ENCODE results near the gene HLF. TPM values are rescaled to one million over a fixed set of nuclear protein-coding genes. Genes with fewer than 3 reads are reported as not detected.

The HLF gene
- total RNA-seq, 3 donors from 2014 or later = 1.3 to 34.9 (median 3.5) TPM

DNA sequence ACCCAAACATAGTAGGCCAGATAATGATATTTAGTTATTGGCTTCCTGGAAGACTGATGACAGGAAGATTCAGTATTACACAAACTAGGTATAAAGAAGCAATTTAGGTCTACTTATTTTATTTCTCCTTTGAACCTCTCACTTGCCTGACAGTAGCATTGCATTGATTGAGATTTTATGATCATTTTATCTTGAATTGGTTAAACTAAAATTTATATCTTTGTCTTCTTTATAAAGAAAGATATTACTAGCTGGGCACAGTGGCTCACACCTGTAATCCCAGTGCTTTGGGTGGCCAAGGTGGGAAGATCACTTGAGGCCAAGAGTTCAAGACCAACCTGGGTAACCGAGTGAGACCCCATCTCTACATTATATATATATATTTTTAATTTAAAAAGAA is 14.4 kb downstream of the HLF start:
- no peak for DNase-seq
- Histone ChIP-seq H3K4me1 (ENCODE audit: low read depth) (no peaks in the 10 kb centered on the region), H3K36me3 (ENCODE audit: low read depth) (no peaks in the 10 kb centered on the region), H3K9me3 (no peaks in the 10 kb centered on the region), H3K4me3 (no peak overlapping the region)
- ATAC-seq = no peak
- TF ChIP-seq, protein P1, sequence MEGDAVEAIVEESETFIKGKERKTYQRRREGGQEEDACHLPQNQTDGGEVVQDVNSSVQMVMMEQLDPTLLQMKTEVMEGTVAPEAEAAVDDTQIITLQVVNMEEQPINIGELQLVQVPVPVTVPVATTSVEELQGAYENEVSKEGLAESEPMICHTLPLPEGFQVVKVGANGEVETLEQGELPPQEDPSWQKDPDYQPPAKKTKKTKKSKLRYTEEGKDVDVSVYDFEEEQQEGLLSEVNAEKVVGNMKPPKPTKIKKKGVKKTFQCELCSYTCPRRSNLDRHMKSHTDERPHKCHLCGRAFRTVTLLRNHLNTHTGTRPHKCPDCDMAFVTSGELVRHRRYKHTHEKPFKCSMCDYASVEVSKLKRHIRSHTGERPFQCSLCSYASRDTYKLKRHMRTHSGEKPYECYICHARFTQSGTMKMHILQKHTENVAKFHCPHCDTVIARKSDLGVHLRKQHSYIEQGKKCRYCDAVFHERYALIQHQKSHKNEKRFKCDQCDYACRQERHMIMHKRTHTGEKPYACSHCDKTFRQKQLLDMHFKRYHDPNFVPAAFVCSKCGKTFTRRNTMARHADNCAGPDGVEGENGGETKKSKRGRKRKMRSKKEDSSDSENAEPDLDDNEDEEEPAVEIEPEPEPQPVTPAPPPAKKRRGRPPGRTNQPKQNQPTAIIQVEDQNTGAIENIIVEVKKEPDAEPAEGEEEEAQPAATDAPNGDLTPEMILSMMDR (IDR thresholded peaks at IDR 0.05) = no peak
- intact Hi-C loops (cut with DNase I, micrococcal nuclease) = no loop called here

DNA sequence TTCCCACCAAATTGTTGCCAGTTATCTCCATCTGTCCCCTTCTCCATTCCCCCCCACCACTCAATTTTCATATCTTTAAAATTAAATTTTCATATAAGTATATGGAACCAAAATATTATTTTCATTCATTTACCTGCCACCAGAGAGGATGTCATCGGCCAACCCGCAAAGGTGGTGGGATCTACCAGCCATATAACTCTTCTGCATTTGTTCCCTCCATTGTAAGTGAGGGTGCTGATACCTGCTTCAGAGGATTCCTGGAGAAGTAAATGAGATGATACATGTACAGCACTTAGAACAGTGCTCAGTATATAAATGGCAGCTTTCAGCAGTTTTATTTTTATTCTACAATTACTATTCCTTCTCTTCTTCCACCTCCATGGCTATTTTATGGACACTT is 15.0 kb downstream of the HLF start:
- Histone ChIP-seq H3K9me3 (no peaks in the 10 kb centered on the region), H3K36me3 (ENCODE audit: low read depth) (no peaks in the 10 kb centered on the region), H3K4me1 (ENCODE audit: low read depth) (peaks cover 5% of the 10 kb centered on the region), H3K4me3 (no peak overlapping the region)
- TF ChIP-seq, protein P1 (IDR thresholded peaks at IDR 0.05) = no peak
- ATAC-seq = no peak
- intact Hi-C loops (cut with DNase I, micrococcal nuclease) = no loop called here
- no peak for DNase-seq

DNA sequence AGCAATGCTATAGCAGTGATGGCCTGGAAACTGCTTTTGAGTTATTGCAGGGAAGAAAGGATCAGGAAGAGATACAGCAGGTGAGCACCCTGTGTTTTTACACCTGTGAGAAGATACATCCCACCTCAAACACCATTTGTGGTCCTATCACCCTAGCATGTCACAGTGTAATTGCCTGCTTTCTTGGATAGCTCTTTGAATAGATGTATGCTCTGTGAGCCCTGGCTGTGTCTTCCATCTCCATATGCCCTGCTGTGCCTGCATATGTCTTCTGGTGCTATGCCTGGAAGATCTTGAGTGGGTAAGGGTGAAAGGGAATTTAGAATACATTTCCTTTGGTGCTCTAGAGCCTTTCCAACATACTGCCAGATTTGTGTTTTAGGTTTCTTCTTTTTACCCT is 15.5 kb downstream of the HLF start:
- DNase-seq (no peak), ATAC-seq (no peak)
- Histone ChIP-seq H3K4me3 (no peak overlapping the region), H3K36me3 (ENCODE audit: low read depth) (no peaks in the 10 kb centered on the region), H3K4me1 (ENCODE audit: low read depth) (peaks cover 8% of the 10 kb centered on the region), H3K9me3 (no peaks in the 10 kb centered on the region)
- intact Hi-C loops (cut with DNase I, micrococcal nuclease) = no loop called here
- TF ChIP-seq, protein P1 (IDR thresholded peaks at IDR 0.05) = no peak

DNA sequence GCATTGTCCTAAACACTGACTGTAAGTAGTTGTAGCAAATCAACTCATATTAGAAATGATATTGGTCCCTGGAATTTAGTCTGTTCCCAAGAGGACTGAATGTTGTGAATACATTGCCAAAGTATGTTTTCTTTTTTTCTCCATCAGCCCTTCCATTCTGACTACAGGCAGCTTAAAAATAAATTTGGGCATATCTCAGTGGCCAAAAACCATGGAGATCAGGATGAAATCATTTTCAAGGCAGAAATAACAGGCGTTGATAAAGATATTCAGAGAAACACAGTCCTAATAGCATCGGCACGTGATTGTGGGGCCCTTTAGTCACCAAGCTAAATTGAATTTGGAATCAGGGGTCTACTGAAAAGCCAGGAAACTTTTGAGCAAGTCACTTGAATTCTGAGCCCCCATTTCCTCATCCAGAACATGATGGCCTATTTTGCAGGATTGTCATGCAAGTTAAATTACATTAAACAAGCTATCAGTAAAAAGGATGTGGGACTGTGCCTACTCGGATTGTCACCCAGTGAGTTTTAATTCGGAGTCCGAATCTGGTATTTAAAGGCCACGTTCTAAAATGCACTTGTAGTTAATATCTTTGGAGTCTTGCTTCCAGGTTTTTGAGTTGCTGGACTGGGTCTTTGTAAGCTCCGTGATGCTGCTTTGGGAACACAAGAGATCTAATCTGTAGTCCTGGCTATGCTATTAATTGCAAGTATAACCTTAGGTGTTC is 17.1 kb downstream of the HLF start:
- peaks cover 15% of the 10 kb centered on the region for H3K4me1 ChIP-seq (ENCODE audit: low read depth)
- no peaks in the 10 kb centered on the region for H3K36me3 ChIP-seq (ENCODE audit: low read depth)
- H3K4me3 ChIP-seq = no peak overlapping the region
- DNase-seq = no peak
- TF ChIP-seq, protein P1 (IDR thresholded peaks at IDR 0.05) = no peak
- ATAC-seq = no peak
- intact Hi-C loops (cut with DNase I, micrococcal nuclease) = no loop called here
- H3K9me3 ChIP-seq = no peaks in the 10 kb centered on the region

DNA sequence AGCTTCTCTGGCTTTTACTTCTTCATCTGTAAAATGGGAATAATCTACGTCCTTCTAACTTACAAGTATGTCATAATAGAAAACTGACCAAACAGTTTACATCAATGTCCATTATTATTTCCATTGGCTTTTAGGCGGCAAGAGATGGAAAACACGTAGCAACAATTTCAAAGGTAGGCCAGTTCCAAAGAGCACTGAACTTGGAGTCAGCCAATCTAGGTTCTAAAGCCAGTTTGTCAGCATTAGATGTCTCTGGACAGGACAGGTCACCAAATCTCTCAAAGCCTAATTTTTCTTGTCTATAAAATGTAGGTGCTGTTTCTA is 17.6 kb downstream of the HLF start:
- DNase-seq (no peak), ATAC-seq (no peak)
- TF ChIP-seq, protein P1 (IDR thresholded peaks at IDR 0.05) = no peak
- Histone ChIP-seq H3K36me3 (ENCODE audit: low read depth) (no peaks in the 10 kb centered on the region), H3K9me3 (no peaks in the 10 kb centered on the region), H3K4me1 (ENCODE audit: low read depth) (peaks cover 18% of the 10 kb centered on the region), H3K4me3 (no peak overlapping the region)
- intact Hi-C loops (cut with DNase I, micrococcal nuclease) = no loop called here

DNA sequence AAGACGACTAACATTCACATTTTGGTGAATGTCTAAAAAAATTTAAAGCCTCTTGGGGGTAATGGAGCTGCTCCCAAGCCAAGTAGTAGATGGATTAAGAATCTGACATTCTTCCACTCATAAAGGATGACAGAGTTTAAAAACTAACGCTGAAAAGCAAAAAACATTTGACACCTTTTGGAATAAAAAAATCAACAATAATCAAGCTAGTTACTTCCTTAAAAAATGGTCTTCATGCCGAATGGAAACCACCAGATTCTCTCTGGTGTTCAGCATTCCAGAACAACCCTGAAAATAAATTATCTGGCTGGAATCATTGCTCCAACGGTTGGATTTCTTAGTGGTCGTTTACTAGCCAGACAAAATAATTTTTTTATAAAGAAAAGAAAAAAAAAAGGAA is 18.0 kb downstream of the HLF start:
- ATAC-seq (no peak), DNase-seq (no peak)
- H3K4me1 ChIP-seq (ENCODE audit: low read depth) = peaks cover 18% of the 10 kb centered on the region
- TF ChIP-seq, protein P1 (IDR thresholded peaks at IDR 0.05) = no peak
- H3K4me3 ChIP-seq = no peak overlapping the region
- H3K36me3 ChIP-seq (ENCODE audit: low read depth) = no peaks in the 10 kb centered on the region
- intact Hi-C loops (cut with DNase I, micrococcal nuclease) = no loop called here
- no peaks in the 10 kb centered on the region for H3K9me3 ChIP-seq

Measured in mucosa of descending colon (tissue), 3 donors.